Measurements from ENCODE around the gene SETX.

SETX gene

DNA sequence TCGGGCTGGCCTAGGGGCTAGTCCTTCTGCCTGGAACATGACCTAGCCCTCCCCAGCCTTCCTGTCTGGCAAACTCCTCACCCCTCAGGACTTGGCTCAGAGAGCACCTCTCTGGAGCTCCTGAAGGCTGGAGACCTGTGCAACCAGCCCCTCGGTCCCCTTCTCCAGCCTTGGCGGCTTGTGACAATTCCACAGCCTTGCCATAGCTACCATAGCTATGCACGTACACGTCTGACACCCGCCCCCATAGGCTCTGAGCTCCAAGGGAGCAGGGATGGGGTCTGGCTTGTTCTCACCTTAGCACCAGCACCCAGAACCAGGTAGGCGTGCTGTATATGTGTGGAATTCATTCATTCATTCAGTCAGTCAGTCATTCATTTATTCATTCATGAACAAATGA, 143.2 kb downstream of the SETX start:
- H3K27ac Mint-ChIP-seq = no peak overlapping the region
- ATAC-seq (no peak), DNase-seq (no peak)
- H3K4me3 Mint-ChIP-seq = no peak overlapping the region
- peaks cover 6% of the 10 kb centered on the region for H3K4me1 Mint-ChIP-seq
- H3K36me3 Mint-ChIP-seq (ENCODE audit: low read depth) = no peaks in the 10 kb centered on the region
- H3K27me3 Mint-ChIP-seq = no peaks in the 10 kb centered on the region
- H3K9me3 Mint-ChIP-seq = no peaks in the 10 kb centered on the region
